Loucy (cell line): ENCODE measurements around the gene IMPG2.

Source experiments
- EZH2phosphoT487 ChIP-seq: fragments of 200-600 bp; IDR thresholded peaks from 2 replicates; pipeline ENCODE4 v1.6.1; 2018; ENCODE audit warnings: antibody characterized with exemption, mild to moderate bottlenecking, moderate library complexity, borderline replicate concordance
- TF ChIP-seq, protein P1 (sequence below): fragments of 200-600 bp; sonication (generic); conservative IDR thresholded peaks from 2 replicates; pipeline ENCODE4 v1.5.1; 2014; ENCODE audit warnings: mild to moderate bottlenecking, antibody characterized with exemption, low read length

DNA sequence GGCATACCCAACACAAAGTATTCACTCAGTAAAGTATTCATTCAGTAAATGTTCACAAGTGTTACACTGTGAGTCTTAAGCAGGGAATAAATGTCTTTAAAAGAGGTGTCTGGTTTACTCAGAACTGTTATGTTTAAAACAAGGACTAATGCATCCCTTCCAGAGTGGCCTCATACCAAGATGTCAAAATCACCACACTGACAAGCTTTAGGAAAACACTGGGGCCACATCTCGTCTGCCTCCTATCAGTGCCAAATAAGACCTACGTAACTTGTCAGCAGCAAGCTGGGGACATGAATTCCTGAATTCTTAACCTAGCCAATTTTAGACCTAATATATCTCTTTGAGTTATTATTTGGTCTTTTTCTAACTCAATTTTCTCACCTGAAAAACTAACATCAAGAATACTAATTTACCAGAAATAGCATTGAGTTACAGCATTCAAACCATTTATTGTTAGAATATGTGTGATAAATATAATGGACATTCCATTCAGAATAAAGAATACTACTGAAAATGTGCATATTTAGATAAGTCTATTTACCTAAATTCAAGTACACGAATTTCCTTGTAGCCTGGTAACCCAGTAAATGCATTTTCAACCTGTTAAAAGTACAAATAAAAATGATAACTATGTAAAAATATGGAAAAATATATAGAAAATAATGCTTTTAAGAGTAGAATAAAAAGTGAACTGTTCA lies 51.3 kb downstream of the IMPG2 start:
- TF ChIP-seq, protein P1, sequence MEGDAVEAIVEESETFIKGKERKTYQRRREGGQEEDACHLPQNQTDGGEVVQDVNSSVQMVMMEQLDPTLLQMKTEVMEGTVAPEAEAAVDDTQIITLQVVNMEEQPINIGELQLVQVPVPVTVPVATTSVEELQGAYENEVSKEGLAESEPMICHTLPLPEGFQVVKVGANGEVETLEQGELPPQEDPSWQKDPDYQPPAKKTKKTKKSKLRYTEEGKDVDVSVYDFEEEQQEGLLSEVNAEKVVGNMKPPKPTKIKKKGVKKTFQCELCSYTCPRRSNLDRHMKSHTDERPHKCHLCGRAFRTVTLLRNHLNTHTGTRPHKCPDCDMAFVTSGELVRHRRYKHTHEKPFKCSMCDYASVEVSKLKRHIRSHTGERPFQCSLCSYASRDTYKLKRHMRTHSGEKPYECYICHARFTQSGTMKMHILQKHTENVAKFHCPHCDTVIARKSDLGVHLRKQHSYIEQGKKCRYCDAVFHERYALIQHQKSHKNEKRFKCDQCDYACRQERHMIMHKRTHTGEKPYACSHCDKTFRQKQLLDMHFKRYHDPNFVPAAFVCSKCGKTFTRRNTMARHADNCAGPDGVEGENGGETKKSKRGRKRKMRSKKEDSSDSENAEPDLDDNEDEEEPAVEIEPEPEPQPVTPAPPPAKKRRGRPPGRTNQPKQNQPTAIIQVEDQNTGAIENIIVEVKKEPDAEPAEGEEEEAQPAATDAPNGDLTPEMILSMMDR: no peak
- TF ChIP-seq EZH2phosphoT487: no peak
